GM12865 (cell line): ENCODE results near the gene LRG1.

ENCODE experiments used
- DNase-seq: peaks from one replicate; pipeline ENCODE4 v3.0.0; 2010; ENCODE audit warnings: low read depth
- H3K4me3 ChIP-seq: 2 replicates; pipeline ENCODE4 v1.5.1; 2011; ENCODE audit warnings: mild to moderate bottlenecking, low read depth, low read length, control low read depth
- CTCF ChIP-seq: IDR thresholded peaks from 2 replicates; pipeline ENCODE4 v1.5.1; 2011; ENCODE audit warnings: low read length, control low read depth, low read depth, inconsistent platforms; ENCODE audit not compliant: insufficient read depth; ENCODE audit errors: missing control alignments

Gene LRG1

GRCh38 chr19:4575267-4576015, 35.6 kb upstream of the LRG1 start:
- H3K4me3 ChIP-seq: no peak overlapping the region
- DNase-seq: no peak
- TF ChIP-seq CTCF: no peak

- DNase-seq: no peak
- no peak overlapping the region for H3K4me3 ChIP-seq
These were observed 33.8 kb upstream of the LRG1 start for GRCh38 chr19:4573682-4574081.

GRCh38 chr19:4571305-4571917, 31.6 kb upstream of the LRG1 start:
- no peak for DNase-seq
- no peak for TF ChIP-seq CTCF
- H3K4me3 ChIP-seq: no peak overlapping the region

More at GRCh38 chr19:4573682-4574081, 33.8 kb upstream of the LRG1 start:
- TF ChIP-seq CTCF: no peak

GRCh38 chr19:4570916-4571304, 31.1 kb upstream of the LRG1 start:
- no peak overlapping the region for H3K4me3 ChIP-seq
- DNase-seq: no peak
- TF ChIP-seq CTCF: no peak

GRCh38 chr19:4570402-4570801, 30.6 kb upstream of the LRG1 start:
- no peak overlapping the region for H3K4me3 ChIP-seq
- TF ChIP-seq CTCF: no peak
- no peak for DNase-seq

- no peak for DNase-seq
- H3K4me3 ChIP-seq: no peak overlapping the region
- TF ChIP-seq CTCF: no peak
These were observed 29.1 kb upstream of the LRG1 start for GRCh38 chr19:4568886-4569285.
